Activated CD8-positive, alpha-beta T cell treated with anti-CD3 and anti-CD28 coated beads for 36 hours (primary cell): ENCODE data around the gene CFAP68. TPM values are rescaled to one million over a fixed set of nuclear protein-coding genes. Genes with fewer than 3 reads are reported as not detected.

Source experiments
- ATAC-seq: fragments of 200-7000 bp; cut with Tn5 transposase; one replicate; pipeline ENCODE4 v1.10.0; 2021; ENCODE audit warnings: mild to moderate bottlenecking, moderate library complexity
- CTCF ChIA-PET: fragments of 350-600 bp; sonication (Branson Sonifier 250); formaldehyde crosslinking; loops from one replicate; lab custom pipeline; 2021; ENCODE audit warnings: antibody characterized with exemption; lab: Charles Lee
- POLR2A ChIA-PET: fragments of 350-600 bp; sonication (Branson Sonifier 250); formaldehyde crosslinking; loops from one replicate; lab custom pipeline; 2021; ENCODE audit warnings: antibody characterized with exemption; lab: Charles Lee
- DNase-seq: peaks from one replicate; pipeline ENCODE4 v3.0.0-alpha.2; 2020
- H3K27ac Mint-ChIP-seq: one replicate; pipeline ENCODE4 v1.8.0; 2021; ENCODE audit warnings: mild to moderate bottlenecking, mixed read lengths
- H3K27me3 Mint-ChIP-seq: one replicate; pipeline ENCODE4 v1.8.0; 2021; ENCODE audit warnings: mixed read lengths
- H3K36me3 Mint-ChIP-seq: one replicate; pipeline ENCODE4 v1.8.0; 2021; ENCODE audit warnings: low read depth, mixed read lengths
- H3K4me1 Mint-ChIP-seq: one replicate; pipeline ENCODE4 v1.8.0; 2021; ENCODE audit warnings: low read depth, mixed read lengths
- H3K4me3 Mint-ChIP-seq: one replicate; pipeline ENCODE4 v1.8.0; 2021; ENCODE audit warnings: mild to moderate bottlenecking, moderate library complexity, mixed read lengths
- H3K9me3 Mint-ChIP-seq: one replicate; pipeline ENCODE4 v1.8.0; 2021; ENCODE audit warnings: mixed read lengths
- CTCF ChIP-seq: fragments of 200-600 bp; IDR thresholded peaks from one replicate; pipeline ENCODE4 v1.8.0; 2022; ENCODE audit warnings: antibody characterized with exemption, mild to moderate bottlenecking
- intact Hi-C: fragments of 100-400 bp; cut with micrococcal nuclease; formaldehyde crosslinking; loops from one replicate; pipeline ENCODE4 v1.10.0; 2022
- total RNA-seq, 2 experiments: library from RNA; stranded (reverse); gene quantifications; one replicate each; pipeline ENCODE4 v1.2.3, GENCODE V29; 2021

Gene CFAP68
- total RNA-seq, 2 experiments from 2014 or later: 38.6 to 39.1 TPM

DNA sequence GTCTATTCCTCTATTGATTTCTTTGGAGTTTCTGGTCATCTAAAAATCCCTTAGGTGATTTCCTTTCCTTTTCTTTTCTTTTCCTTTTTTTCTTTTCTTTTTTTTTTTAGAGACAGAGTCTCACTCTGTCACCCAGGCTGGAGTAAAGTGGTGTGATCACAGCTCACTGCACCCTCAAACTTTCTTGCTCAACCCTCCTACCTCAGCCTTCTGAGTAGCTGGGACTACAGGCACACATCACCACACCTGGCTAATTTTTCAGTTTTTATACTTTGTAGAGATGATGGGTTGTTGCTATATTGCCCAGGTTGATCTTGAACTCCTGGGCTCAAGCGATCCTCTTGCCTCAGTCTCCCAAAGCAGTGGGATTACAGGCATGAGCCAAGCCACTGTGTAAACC, 37.4 kb downstream of the CFAP68 start:
- no peak for TF ChIP-seq CTCF
- H3K27me3 Mint-ChIP-seq: peaks cover 31% of the 10 kb centered on the region
- POLR2A ChIA-PET: no interaction called here
- no peak overlapping the region for H3K4me3 Mint-ChIP-seq
- intact Hi-C loops: no loop called here
- CTCF ChIA-PET: no interaction called here
- H3K36me3 Mint-ChIP-seq: no peaks in the 10 kb centered on the region
- H3K27ac Mint-ChIP-seq: no peak overlapping the region
- no peak for DNase-seq
- no peak for ATAC-seq
- H3K4me1 Mint-ChIP-seq: no peaks in the 10 kb centered on the region
- H3K9me3 Mint-ChIP-seq: no peaks in the 10 kb centered on the region

DNA sequence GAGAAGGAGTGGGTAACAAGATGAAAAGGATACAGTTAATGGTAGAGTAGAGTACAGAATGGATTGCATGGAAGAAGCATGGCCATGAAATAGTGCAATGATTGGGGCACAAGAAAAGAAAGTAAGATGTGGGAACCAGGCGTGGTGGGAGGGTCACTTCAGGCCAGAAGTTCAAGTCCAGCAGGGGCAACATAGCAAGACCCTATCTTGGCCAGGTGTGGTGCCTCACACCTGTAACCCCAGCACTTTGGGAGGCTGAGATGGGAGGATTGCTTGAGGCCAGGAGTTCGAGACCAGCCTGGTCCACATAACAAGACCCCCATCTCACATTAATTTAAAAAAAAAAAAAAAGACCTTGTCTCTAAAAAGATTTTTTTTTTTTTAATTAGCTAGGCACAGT, 38.0 kb downstream of the CFAP68 start:
- intact Hi-C loops: no loop called here
- no peaks in the 10 kb centered on the region for H3K9me3 Mint-ChIP-seq
- H3K4me1 Mint-ChIP-seq: no peaks in the 10 kb centered on the region
- CTCF ChIA-PET: no interaction called here
- DNase-seq (no peak), ATAC-seq (no peak)
- TF ChIP-seq CTCF: no peak
- POLR2A ChIA-PET: no interaction called here
- no peak overlapping the region for H3K27ac Mint-ChIP-seq
- no peaks in the 10 kb centered on the region for H3K36me3 Mint-ChIP-seq
- no peak overlapping the region for H3K4me3 Mint-ChIP-seq
- H3K27me3 Mint-ChIP-seq: peaks cover 27% of the 10 kb centered on the region

- no peak for TF ChIP-seq CTCF
- intact Hi-C loops: no loop called here
- ChIA-PET CTCF (no interaction called here), POLR2A (no interaction called here)
- Mint-ChIP-seq H3K4me1 (no peaks in the 10 kb centered on the region), H3K4me3 (no peak overlapping the region), H3K36me3 (no peaks in the 10 kb centered on the region), H3K27ac (no peak overlapping the region), H3K27me3 (peaks cover 26% of the 10 kb centered on the region), H3K9me3 (no peaks in the 10 kb centered on the region)
- DNase-seq: no peak
- no peak for ATAC-seq
Observed at GRCh38 chr11:111917788-111918187, 38.4 kb downstream of the CFAP68 start.

GRCh38 chr11:111918390-111919256, 39.3 kb downstream of the CFAP68 start, which contains the start of gene C11orf52:
C11orf52 (plus strand) TSS chr11:111918913; CDS start chr11:111918973, 60 bp downstream.
- Mint-ChIP-seq H3K27ac (no peak within 1 kb of the TSS), H3K36me3 (no peaks in the 10 kb centered on the region), H3K4me1 (peaks cover 5% of the 10 kb centered on the region), H3K27me3 (peaks cover 21% of the 10 kb centered on the region), H3K9me3 (no peaks in the 10 kb centered on the region), H3K4me3 (no peak within 1 kb of the TSS)
- intact Hi-C loops: no loop called here
- CTCF ChIA-PET: no interaction called here
- no peak for TF ChIP-seq CTCF
- POLR2A ChIA-PET: no interaction called here
- no peak for ATAC-seq
- no peak for DNase-seq

GRCh38 chr11:111920908-111921307, 41.6 kb downstream of the CFAP68 start:
- intact Hi-C loops: no loop called here
- no peak overlapping the region for H3K27ac Mint-ChIP-seq
- CTCF ChIA-PET: no interaction called here
- DNase-seq (no peak), ATAC-seq (no peak)
- no peak for TF ChIP-seq CTCF
- no peak overlapping the region for H3K4me3 Mint-ChIP-seq
- no peaks in the 10 kb centered on the region for H3K36me3 Mint-ChIP-seq
- H3K4me1 Mint-ChIP-seq: peaks cover 9% of the 10 kb centered on the region
- H3K9me3 Mint-ChIP-seq: no peaks in the 10 kb centered on the region
- peaks cover 11% of the 10 kb centered on the region for H3K27me3 Mint-ChIP-seq
- POLR2A ChIA-PET: interaction anchor here (0.9 kb wide), 1 partner anchor 339 kb away, joined by 3 read pairs; no protein-coding TSS in a partner anchor
